Activated T-helper 2 cell treated with anti-CD3 and anti-CD28 coated beads, Interferon-gamma antibody, Interleukin-2, Interleukin-4, amounts not matched to agents 10 μg/mL and 5 μg/mL and 100 μg/mL, durations not matched to agents 14 hours and 24 hours and 36 hours (primary cell): Measurements from ENCODE around the gene PEX10. TPM values are rescaled to one million over a fixed set of nuclear protein-coding genes. Genes with fewer than 3 reads are reported as not detected.

Source experiments
- DNase-seq: peaks from one replicate; pipeline ENCODE4 v3.0.0; 2021; ENCODE audit warnings: low spot score
- H3K27ac Mint-ChIP-seq: one replicate; pipeline ENCODE4 v1.8.0; 2021; ENCODE audit warnings: mixed read lengths
- H3K27me3 Mint-ChIP-seq: one replicate; pipeline ENCODE4 v1.8.0; 2021; ENCODE audit warnings: low read depth, mixed read lengths
- H3K36me3 Mint-ChIP-seq: one replicate; pipeline ENCODE4 v1.8.0; 2021; ENCODE audit warnings: low read depth, mixed read lengths
- H3K4me1 Mint-ChIP-seq: one replicate; pipeline ENCODE4 v1.8.0; 2021; ENCODE audit warnings: low read depth, mixed read lengths
- H3K4me3 Mint-ChIP-seq: one replicate; pipeline ENCODE4 v1.8.0; 2021; ENCODE audit warnings: low read depth, mild to moderate bottlenecking, moderate library complexity, mixed read lengths
- H3K9me3 Mint-ChIP-seq: one replicate; pipeline ENCODE4 v1.8.0; 2021; ENCODE audit warnings: mixed read lengths
- intact Hi-C: fragments of 100-400 bp; cut with micrococcal nuclease; formaldehyde crosslinking; loops from one replicate; pipeline ENCODE4 v1.15.1; 2023
- total RNA-seq: library from RNA; stranded (reverse); gene quantifications from 2 replicates; pipeline ENCODE4 v1.2.3, GENCODE V29; 2022

Gene PEX10
- total RNA-seq, 1 donor from 2014 or later = 18.2 TPM

DNA sequence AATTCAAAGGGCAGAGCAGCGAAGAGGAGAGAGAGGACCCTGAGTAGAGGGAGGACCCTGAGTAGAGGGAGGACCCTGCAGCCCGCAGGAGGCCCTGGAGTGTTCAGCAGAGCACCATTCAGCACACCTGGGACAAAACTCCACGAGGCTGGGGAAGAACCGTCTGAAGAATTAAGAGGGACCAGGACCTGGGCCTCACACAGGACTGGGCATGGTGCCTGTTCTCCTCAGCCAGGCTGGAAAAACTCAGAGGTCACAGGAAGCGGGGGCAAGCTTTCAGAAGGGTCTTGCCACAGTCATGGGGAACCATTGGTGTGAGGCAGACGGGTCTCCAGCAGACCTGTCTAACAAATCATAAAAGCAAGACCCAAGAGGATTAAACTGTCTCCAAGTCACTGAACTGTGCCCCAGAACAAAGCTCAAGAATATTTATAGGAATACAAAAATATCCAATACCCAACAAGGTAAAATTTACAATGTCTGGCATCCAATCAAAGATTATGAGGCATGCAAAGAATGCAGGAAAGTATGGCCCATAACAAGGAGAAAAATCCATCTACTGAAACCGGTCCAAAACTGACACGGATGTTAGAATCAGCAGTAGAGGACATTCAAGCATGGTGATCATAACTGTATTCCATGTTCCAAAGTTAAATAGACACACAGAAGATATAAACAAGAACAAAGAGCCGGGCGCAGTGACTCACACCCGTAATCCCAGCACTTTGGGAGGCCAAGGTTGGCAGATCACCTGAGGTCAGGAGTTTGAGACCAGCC lies 51.6 kb downstream of the PEX10 start:
- peaks cover 6% of the 10 kb centered on the region for H3K9me3 Mint-ChIP-seq
- H3K27me3 Mint-ChIP-seq = peaks cover 5% of the 10 kb centered on the region
- intact Hi-C loops = no loop called here
- no peaks in the 10 kb centered on the region for H3K4me1 Mint-ChIP-seq
- no peak for DNase-seq
- H3K36me3 Mint-ChIP-seq = no peaks in the 10 kb centered on the region
- no peak overlapping the region for H3K4me3 Mint-ChIP-seq
- no peak overlapping the region for H3K27ac Mint-ChIP-seq

DNA sequence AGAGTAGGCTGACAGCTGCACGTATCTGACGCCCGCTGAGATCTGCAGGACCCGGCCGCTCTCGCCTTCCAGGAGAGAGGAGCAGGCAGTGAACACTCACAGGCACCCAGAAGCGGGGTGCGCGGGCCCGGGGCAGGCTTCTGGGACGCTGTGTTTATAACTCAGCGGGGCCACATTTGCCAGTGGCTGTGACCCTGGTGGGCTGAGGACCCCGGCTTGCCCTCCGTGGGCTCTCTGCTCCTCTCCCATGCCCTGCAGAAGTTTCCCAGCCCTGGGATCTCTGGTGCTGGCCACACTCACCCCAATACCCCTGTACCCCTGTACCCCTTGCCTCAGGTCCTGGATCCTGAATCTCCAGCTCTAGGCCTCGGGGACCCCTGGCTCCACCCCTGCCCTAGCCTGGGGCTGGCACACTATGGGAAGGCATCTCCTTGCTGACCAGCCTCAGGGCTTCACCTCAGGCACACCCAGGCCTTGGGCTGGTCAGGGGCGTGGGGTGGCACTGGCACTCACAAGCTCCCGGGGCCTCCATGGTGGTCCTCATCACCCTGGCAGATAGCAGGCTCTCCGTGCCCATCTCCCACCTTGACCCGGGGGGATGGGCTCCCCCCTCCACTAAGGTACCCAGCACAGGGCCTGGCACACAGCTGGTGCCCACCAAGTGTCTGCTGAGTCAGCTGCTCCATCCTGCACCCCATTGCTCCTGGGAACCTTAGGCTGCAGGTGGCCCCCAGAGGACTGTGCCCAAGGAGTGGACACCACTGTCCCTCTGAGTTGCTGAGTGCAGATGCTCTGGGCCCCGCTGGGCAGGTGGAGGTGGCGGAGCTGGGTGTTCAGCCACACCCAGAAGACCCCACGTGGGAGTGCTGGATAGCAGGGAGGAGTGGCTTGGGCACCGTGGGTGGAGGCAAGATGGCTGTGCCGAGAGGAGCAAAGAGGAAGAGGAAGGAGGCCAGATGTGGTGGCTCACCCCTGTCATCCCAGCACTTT lies 53.4 kb downstream of the PEX10 start:
- Mint-ChIP-seq H3K27ac (no peak overlapping the region), H3K4me3 (no peak overlapping the region), H3K36me3 (no peaks in the 10 kb centered on the region), H3K4me1 (no peaks in the 10 kb centered on the region), H3K9me3 (peaks cover 4% of the 10 kb centered on the region), H3K27me3 (peaks cover 5% of the 10 kb centered on the region)
- intact Hi-C loops = no loop called here
- DNase-seq = no peak

DNA sequence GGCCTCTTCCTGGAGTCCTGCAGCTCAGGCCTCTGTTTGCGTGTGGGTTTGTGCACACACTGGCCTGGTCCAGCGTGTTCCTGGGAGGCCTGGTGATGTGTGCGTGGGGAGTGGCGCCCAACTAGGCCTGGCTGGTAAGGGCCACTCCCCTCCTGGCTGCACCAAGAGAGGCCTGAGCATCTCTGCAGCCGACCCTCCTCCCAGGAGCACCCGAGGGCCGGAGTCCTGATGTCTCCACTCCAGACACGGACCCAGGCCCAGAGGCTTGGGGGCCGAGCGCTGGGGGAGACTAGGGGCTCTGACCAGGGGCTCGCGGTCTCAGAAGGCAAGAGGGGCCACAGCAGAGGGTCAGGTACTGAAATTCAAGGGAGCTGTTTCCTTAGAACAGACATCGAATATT lies 54.3 kb downstream of the PEX10 start:
- Mint-ChIP-seq H3K27me3 (peaks cover 2% of the 10 kb centered on the region), H3K4me1 (no peaks in the 10 kb centered on the region), H3K36me3 (no peaks in the 10 kb centered on the region), H3K27ac (no peak overlapping the region), H3K4me3 (no peak overlapping the region), H3K9me3 (no peaks in the 10 kb centered on the region)
- intact Hi-C loops = no loop called here
- DNase-seq = no peak

DNA sequence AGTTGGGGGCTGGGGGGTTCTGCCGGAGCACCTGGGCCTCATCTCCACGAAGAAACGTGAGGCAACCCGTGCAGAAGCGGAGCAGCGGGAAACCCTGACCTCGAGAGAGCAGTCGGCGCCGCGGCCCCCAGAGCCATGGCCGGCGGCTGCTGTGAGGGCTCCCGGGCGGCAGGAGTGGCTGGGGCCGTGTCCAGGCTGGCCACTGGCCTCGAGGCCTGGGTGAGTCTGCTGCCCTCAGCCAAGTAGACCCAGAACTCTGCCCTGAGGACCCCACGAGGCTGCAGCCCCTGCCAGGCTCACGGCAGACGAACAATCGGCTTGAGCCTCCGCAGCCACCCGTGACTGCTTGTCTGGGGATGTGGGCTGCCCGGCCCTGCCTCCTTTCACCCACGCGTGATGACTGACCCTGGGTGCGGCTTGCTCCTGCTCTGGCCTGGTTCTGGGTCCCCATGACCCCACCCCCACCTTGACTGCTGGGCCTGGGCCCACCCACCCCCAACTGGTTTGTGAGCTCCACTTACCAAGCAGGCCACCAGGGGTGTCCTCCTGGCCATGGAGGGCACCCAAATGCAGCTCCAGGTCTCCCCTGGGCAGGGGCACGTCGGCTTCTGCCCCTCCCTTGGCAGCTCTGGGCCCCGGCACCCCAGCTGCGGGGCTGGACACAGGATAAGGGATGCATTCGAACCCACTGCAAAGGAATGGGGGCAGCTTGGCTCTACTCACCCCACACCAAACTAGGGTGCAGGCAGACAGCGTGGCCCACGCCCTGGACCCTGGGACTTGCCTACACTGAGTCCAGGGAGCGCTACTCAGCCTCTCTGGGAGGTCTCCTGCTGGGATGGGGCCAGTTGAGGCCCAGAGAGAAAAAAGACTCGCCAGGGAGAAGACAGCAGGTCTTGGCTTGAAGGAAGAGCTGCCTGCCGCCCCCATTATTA lies 55.2 kb downstream of the PEX10 start:
- Mint-ChIP-seq H3K27me3 (peaks cover under 1% of the 10 kb centered on the region), H3K9me3 (no peaks in the 10 kb centered on the region), H3K4me3 (no peak overlapping the region), H3K4me1 (no peaks in the 10 kb centered on the region), H3K27ac (no peak overlapping the region), H3K36me3 (no peaks in the 10 kb centered on the region)
- intact Hi-C loops = no loop called here
- no peak for DNase-seq

DNA sequence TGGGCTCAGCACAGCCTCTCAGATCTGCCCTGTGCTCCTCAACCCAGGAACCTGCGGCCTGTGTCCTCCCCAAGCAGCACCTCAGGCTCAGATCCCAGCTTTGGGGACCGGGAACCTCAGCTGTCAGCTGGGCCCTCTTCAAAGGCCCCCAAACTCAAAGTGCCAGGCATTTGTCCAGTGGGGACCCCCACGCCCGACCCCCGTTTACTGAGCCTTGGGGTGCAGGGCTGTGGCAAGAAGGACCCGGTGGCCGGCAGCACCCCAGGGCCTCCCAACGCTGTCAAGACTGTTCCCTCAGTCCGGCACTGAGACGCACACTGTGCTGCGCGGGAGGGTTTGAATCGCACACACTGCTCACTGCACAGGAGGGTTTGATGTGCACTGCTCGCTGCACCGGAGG lies 56.0 kb downstream of the PEX10 start:
- intact Hi-C loops = no loop called here
- no peak overlapping the region for H3K27ac Mint-ChIP-seq
- H3K27me3 Mint-ChIP-seq = no peaks in the 10 kb centered on the region

GRCh38 chr1:2355373-2356261 lies 56.7 kb downstream of the PEX10 start:
- H3K4me3 Mint-ChIP-seq = no peak overlapping the region
- no peaks in the 10 kb centered on the region for H3K36me3 Mint-ChIP-seq
- no peaks in the 10 kb centered on the region for H3K27me3 Mint-ChIP-seq
- intact Hi-C loops = no loop called here
- no peak for DNase-seq
- H3K9me3 Mint-ChIP-seq = no peaks in the 10 kb centered on the region
- no peak overlapping the region for H3K27ac Mint-ChIP-seq
- H3K4me1 Mint-ChIP-seq = no peaks in the 10 kb centered on the region

More for the DNA sequence above, 56.0 kb downstream of the PEX10 start:
- Mint-ChIP-seq H3K36me3 (no peaks in the 10 kb centered on the region), H3K4me1 (no peaks in the 10 kb centered on the region), H3K4me3 (no peak overlapping the region), H3K9me3 (no peaks in the 10 kb centered on the region)
- DNase-seq = no peak

DNA sequence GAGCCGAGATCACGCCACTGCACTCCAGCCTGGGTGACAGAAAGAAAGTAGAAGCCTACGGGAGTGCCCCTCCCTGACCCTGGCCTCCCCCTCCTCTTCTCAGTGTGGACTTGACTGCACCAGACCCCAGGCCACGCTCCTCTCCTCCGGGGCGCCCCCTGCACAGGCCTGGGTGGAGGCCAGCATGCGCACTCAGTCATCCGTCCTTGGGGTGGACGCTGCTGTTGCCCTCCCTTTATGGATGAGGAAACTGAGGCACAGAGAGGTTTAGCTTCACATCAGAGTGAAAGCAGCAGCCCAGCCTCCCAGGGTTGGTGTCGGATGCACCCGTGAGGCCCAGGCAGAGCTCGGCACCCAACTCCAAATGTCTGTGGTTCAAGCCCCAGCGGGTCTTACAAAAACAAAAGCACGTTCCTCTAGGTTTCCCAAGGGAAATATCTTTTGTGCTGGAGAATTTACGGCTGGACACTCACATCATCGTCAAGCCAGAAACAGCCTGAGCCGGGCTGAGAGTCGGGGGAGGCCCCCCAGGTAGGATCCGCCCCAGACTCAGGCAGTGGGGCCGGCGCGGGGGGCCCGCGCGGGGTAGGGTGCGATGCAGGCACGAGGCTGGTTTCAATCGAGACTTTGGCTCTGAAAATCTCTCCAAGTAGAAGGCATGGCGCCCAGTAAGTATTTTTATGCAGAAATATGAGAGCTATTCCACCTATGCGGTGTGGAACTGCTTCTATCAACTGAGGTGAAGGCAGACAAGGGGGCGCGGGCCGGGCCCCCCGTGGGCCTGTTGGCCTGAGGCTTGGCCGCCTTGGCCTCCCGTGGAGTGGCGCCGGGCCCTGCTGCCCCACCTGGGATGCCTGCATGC lies 57.6 kb downstream of the PEX10 start:
- H3K36me3 Mint-ChIP-seq = no peaks in the 10 kb centered on the region
- H3K27ac Mint-ChIP-seq = no peak overlapping the region
- H3K27me3 Mint-ChIP-seq = no peaks in the 10 kb centered on the region
- no peak for DNase-seq
- H3K4me3 Mint-ChIP-seq = no peak overlapping the region
- H3K9me3 Mint-ChIP-seq = no peaks in the 10 kb centered on the region
- intact Hi-C loops = no loop called here
- H3K4me1 Mint-ChIP-seq = no peaks in the 10 kb centered on the region

Other genes with a start within 250 kb of the PEX10 start
- 61.5 and 63.8 TPM in 2 replicates for gene FAAP20, start 217.8 kb downstream of the PEX10 start, total RNA-seq
- 37.0 and 41.1 TPM in 2 replicates for gene SKI, start 184.2 kb downstream of the PEX10 start, total RNA-seq
- gene MORN1, start 21.0 kb downstream of the PEX10 start, total RNA-seq = 7.5 and 8.0 TPM in 2 replicates
- 142 and 144 TPM in 2 replicates for gene RER1, start 20.7 kb downstream of the PEX10 start, total RNA-seq
- 2.6 and 2.8 TPM in 2 replicates for gene PLCH2, start 63.7 kb upstream of the PEX10 start, total RNA-seq
- 49.1 and 52.2 TPM in 2 replicates for gene PANK4, start 114.0 kb upstream of the PEX10 start, total RNA-seq
- gene HES5, start 117.7 kb upstream of the PEX10 start, total RNA-seq = not detected in 2 replicates
- 191 and 199 TPM in 2 replicates for gene TNFRSF14, start 143.8 kb upstream of the PEX10 start, total RNA-seq
- gene PRXL2B, start 174.2 kb upstream of the PEX10 start, total RNA-seq = 26.5 and 28.4 TPM in 2 replicates
- 0.73 and 1.2 TPM in 2 replicates for gene MMEL1, start 220.5 kb upstream of the PEX10 start, total RNA-seq